GM19463 (cell line): Measurements from ENCODE around the gene ADORA1.

Experiments used
- ATAC-seq: cut with Tn5 transposase; IDR thresholded peaks from one replicate; pipeline ENCODE4 v1.9.1; 2021; ENCODE audit warnings: mild to moderate bottlenecking, moderate library complexity; ENCODE audit not compliant: unreplicated experiment

The ADORA1 gene

DNA sequence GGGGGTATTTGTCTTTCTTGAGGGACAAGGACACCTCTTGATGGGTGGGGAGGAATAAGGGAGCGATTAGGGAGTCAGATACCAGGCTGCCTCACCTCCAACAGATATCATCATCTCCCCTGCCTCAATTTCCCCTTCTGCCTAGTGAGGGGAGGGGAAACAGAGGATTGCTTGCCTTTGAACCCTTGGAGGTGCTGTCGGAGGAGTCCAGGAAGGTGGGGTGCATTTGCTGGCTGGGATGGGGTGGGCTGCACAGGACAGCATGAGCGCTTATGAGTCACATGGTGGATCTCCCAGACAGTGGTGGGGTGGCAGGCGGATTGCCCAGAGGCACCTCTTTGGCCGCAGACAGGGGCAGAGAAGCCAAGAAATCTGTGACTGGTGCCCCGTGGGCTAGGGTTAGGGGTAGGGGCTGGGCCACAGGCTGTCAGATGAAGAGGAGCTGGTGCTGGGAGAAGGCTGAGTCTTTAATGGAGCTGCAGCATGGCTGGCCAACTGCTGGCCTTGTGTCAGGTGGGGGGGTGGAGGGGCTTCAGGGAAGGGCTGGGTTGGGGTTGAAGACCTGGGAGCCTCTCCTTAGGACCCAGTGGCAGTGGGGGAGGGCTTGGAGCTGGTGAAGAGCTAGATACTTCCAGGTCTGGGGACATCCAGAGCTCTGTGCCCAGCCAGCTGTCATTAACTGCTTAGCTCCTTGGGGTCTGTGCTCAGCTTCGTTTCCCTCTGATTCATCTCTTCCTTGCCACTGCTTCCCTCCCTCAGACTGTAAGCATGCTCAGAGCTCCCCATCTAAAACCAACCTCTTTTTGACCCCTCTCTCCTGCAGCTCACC lies 7.0 kb upstream of the ADORA1 start:
- no peak for ATAC-seq

DNA sequence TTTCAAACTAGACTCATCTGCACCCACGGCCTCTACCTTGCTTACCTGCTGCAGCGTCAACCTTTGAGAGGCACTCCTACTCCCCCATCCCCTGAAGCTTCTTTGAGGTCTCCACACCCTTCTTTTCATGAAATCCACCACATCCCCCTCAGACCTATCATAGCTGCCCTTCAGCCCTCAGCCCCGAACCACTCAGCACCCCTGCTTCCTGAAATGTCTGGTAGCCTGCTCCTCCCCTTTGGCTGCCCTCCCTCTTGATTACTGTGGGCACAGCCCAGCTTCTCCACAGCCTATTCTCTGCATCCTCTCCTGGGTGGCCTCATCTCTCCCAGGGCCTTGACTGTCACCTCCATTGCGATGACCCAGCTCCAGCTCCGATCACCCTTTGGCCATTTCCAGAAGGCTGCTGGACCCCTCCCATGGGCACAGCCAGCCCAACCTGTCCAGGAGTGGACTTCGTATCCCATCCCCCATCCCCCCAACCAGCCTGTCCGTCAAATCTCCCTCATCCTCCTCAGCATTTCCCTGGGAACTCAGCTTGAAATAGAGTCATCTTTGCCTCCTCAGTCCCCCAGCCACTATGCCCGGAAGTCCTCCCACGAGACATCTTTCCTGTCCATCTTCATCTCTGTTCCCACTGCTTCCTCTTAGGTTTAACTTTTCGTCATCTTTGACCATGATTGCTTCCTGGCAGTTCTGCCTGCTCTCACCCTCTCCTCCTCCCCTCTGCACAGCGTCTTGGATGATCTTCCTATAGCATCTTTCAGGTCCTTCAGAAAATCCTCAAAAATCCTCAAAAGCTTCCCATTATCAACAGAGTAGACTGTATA lies 6.1 kb upstream of the ADORA1 start:
- no peak for ATAC-seq

DNA sequence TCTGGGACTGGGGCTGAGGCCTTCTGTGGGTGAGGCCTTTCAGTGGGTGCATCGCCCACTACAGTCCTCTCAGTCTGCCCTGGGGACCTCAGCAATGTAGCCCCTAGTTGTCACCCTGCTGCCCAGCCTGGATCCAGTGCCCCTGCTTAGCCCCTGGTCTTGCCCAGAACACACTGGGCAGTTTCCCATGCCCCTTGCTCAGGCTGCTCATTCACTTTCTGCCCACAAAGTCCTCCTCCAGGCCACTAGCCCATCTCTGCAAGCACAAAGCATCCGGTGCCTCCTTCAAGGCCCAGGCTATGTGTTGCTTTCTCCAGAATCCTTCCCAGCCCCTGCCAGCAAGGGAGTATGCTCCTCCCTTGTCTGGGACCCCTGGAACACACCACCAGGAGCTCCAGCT lies 5.4 kb upstream of the ADORA1 start:
- ATAC-seq, result no peak

DNA sequence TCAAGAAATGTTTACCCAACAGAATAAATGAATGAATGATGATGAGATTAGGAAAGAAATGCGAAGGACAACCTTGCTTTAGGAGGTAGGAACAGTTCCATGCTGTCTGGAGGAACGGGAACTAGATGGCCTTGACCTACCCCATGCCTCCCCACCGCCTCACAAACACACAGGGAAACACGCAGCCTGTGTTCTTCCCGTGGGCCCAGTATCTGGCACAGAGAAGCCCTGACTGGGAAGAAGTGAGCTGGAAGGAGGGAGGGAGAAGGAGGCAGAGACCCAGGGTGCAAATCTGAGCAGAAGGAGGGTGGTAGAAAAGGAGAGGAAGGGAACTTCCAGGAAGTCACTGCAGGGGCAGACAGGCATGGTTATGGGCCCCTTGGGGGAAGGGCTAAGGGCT lies 3.5 kb upstream of the ADORA1 start:
- no peak for ATAC-seq

DNA sequence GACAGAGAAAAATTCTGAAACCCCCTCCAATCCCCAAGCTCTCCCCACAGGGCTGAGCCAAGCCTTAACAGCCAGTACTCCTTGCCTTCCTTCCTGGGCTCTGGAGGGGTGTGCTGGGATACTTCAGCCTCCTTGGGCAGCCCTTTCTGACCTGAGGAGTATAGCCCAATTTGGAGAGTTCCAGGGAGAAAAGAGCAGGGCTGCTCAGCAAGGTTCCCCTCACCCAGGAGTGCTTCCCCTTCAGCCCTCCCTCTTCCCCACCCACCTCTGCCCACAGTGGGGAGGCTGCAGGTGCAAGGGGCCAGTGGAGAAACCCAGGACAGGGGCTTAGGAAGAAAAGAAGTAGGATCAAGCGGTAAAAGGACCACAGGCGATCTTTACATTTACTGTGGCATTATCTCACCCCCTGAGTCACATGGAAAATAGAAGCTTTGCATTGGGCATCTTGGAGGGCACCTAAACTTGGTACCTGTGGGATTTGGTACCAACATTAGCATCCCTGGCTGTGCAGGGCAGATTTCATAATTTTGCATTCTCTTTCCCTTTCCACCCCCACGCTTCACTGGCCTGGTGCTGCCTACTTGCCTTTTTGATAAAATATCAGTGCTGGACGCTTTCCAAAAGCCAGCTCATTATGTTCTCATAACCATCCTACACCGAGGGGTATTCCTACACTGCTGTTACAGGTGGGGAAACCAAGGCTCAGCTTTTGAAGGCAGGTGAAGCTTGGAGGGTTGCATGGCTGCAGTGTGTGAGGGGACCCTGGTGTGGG lies 2.8 kb upstream of the ADORA1 start:
- no peak for ATAC-seq

DNA sequence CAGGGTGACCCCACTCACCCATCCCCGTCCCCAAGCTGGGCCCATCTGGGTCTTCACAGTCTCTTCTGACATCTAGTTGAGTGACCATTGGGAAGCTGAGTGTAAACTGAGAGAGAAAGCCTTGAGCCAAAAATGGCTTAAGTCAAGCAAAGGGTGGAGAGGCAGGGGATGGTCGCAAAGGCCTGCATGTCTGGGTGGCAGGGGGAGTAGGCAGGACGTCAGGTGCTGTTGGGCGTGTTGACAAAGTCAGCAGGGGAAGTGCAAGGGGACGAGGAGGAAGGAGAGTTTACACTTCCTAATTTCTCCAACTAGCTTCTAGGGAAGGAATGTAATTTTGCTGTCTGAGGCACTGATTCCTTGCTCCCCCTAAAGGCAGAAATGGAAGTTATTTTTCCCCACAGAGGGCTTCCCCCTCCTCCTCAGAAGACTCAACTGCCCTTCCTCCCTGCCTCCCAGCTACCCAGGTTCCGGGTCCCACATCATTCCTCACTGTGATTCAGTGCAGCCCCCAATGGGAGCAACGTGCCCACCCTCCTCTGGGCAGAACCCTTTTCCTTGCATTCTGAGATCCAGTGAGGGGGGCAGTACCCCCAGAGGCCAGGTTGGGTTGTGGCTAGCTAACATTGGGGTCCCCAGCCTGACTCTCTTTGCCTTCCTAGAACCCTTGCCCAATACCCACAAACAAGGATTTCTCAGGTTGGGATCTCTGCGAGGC lies 1.2 kb upstream of the ADORA1 start:
- ATAC-seq, result no peak

DNA sequence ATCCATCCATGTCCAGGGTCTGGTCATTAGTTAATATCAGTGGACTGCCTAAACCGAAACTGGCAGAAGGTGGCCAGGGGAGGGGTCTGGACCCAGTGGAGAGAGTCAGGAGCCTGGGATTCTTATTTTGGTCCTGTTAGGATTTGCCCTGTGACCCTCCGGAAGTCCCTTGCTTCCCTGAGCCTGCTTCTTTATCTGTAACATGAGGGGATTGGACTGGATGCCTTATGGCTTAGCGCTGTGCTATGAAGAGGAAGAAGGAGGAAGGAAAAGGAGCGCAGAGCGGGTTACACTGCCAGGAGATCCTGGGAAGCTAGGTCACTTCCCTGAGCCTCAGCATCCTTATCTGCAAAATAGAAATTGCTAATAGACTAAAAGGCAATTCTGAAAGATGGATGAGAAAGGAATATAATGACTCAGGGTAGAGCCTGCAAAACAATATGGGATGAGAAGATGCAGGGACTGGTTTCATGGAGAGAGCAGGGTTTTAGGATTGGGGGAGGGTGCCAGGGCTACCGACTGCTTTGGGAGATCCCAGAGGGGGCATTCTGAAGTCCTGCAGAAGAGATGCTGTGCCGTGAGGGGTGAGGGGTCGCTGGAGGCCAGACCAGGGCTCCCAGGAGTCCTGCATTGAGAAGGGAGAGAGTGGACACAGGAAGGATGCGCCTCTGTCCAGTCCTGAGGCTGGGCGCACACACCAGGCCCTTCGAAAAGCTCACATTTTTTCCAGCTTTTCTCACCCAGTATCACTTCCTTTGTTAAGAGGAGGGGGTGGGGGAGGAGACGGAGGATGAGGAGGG lies 460 bp upstream of the ADORA1 start:
- no peak for ATAC-seq

DNA sequence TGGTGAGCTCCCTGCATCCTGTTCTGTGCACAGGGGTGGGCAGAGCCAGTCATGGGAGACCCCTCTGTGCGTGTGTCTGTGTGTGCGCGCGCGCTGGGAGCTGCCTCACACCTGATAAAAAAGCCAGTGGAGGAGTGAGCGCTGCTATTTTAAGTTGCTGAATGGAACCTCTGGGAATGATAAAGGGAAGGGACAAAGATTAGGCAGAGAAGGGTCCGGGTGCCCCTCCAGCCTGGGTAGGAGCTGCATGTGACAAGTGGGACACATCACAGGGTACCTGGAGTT lies 847 bp downstream of the ADORA1 start:
- no peak for ATAC-seq

DNA sequence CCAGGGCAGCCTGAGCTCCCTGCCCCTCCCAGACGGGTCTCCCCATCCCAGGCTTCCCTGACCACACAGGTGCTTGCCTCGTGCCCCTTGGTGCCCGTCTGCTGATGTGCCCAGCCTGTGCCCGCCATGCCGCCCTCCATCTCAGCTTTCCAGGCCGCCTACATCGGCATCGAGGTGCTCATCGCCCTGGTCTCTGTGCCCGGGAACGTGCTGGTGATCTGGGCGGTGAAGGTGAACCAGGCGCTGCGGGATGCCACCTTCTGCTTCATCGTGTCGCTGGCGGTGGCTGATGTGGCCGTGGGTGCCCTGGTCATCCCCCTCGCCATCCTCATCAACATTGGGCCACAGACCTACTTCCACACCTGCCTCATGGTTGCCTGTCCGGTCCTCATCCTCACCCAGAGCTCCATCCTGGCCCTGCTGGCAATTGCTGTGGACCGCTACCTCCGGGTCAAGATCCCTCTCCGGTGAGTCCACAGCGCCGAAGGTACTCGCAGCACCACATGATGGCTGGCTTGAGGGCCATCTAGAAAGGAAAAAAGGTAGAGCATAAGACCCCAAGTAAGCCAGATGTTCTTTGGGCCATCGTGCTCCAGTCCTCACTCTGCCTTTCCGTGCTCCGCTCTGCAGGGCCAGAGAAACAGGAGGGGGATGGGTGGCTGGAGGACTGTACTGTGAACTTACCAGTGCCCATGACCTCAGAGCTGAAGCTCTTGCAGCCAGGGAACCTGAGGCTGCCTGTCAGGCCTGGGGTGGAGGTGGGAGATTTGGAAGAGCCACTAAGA lies 1.4 kb downstream of the ADORA1 start:
- ATAC-seq, result no peak

DNA sequence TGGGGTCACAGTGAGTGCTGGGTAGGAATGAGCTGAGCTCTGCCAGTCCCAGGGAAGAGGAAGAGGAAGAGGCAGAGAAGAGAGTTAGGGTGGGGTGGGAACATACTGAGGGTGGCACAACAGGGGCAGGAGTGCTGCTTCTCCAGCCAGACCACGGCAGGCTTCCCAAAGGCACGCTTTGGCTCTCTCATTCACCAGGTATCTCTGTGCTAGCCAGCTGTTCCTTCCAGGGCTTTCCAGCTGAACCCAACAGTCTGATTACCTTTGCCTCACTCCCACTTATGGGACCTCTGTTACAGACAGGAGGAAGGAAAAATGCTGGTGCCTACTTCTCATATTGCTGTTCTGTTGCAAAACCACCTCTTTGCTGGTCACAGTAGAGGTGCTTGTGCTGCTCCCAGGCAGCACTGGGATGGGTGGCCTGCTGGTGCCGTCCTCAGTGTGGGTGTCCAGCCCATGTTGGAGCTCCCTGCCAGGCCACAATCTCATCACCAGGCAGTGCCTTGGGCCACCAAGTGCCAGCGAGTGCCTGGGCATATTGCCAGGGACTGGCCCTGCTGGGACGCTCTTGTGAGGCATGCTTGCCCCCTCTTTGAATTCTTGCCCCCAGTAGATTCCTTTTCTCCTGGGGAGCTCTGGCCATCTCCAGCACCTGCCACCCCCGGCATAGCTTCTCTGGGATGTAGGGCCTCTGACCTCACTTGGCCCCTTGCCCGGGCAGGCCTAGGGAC lies 2.1 kb downstream of the ADORA1 start:
- ATAC-seq, result no peak

DNA sequence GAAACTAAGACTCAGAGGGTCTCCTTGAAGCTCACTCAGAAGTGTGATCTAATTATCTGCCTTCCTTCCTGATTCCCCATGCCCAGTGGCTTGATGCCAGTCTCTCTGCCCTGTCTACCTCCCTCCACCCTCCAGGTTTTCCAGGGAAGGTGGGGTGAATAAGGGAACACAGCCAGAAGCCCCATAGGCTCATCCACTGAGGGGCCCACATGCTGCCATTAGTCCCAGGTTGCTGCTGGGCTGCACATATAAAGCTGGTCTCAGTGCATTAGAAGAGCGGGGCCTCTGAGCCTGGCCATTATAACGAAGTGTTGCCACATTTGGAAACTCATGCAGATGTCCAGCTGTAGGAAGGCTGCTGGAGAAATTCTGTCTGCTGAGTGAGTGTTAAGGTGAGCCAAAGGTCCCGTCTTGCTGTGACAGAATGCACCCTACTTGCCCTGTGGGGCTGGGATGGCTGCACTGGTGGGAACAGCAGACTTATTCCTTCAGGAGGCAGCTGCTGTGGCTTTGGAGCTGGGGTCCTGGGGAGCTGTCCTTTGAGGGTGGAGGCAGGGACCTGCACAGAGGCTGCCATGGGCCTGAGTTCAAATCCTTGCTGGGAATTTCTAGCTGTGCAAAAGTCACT lies 2.9 kb downstream of the ADORA1 start:
- ATAC-seq, result no peak

DNA sequence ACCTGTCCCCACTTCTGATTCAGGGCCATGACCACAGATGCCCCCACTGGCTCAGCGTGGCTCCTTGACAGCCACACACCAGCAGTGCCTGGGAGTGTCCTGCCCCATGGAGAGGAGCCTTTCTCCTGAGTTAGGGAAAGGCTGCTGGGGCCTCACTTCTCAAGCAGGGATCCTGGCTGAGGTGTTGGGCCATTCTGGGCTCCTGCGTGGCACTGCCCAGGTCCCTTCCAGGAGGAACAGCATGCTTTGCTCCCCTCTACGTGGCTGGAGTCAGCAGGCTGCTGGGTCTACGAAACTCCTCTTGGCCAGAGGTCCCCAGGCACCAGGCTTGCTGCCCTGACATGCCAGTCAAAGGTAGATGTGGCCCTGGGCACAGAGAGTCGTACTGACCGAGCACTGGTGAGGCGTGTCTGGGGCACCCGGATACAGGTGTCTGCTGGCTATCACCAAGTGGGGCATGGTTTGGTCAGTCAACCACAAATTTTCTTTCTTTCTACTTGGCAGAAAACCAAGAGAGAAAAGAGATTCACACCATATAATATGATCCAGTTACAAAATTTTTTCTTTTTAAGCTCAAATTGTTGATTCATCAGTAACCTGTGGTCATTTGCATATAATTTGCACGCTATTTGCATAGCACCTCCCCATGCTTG lies 4.1 kb downstream of the ADORA1 start:
- no peak for ATAC-seq

DNA sequence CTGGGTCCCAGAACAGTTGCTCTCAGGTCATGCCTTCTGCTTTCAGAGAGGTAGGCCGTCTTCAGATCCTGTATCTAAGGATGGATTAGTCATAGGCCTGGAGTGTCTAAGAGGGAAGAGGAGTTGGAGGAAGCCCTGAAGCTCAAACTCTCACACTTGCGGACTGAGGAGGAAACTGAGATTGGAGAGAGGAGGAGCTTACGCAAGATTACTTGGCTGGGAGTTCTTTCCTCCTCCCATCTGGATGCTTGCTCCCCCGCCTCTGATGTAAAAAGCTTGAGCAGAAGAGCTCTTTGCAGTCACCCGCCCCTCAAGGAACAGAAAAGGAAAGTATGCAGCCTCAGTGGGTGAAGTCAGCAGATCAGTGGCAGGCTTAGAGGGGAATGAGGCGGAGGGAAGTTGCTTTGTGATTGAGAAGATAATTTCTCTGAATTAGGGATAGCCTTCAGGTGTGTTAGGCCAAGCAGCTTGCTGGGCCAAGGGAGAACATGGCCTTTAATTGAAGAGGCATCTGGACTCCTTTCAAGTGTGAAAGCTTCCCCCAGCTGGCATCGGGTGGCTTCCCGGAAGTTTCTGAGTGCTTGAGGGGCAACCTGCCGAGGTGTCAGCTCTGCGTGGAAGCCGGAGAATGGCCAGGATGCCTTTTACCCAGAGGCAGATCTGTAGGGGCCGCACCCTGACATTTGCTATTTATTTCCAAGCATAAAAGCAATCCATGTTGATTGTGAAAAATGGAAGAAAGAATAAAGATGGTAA lies 6.6 kb downstream of the ADORA1 start:
- ATAC-seq, result no peak

DNA sequence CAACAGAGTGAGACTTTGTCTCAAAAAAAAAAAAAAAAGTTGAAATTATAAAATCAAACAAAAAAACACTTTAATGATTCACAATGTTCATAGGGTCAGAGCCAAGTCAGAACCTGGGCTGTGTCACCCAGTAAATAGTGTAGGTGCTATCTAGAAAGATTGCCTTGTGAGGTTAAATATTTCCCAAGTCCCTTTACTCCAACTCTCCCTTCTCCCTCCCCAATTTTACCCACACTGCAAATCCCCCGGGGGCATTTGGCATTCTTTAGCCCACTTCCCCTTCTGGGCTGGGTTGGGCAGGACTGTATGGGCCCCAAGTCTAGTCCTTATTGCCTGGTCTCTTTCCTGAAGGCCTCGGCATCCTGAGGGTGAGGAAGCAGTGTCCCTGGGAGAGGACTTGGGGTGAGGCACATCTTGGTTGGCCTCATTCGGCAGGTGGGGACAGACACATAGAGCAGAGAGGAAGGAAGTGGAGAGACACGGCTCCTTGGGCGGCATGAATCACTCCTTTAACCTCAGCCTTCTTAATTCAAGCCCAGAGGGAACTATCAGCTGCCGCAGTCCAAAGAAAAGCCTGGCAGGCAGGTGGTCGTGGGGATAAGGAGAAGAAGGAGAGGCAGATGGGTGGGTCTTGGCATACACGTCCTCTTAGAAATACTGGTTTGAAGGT lies 8.2 kb downstream of the ADORA1 start:
- ATAC-seq, result no peak

DNA sequence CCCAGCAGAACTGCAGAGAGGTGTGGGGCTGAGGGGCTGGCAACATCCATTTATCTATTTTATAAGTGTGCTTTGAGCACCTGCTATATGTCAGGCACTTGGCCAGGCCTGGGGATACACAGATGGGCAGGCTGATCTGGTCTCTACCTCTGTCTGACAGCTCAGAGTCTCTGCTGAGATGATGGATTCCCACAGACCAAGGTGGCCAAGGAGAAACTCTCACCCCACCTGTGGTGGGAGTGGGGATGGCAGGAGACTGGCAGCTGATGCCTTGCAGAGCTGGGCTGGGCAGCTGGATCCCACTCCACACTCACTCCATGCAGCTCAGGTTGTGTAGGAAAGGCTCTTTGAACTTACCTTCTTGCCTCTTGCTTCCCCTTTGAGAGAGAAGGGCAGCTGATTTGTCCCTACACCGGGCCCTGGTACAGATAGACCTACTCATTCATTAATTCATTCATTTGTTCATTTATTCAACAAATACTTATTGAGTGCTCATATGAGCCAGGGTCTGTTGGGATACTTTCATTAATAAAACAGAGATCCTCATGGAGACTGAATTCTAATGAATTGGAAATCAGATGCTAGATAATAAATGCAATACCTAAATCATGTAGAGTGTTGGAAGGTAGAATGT lies 9.0 kb downstream of the ADORA1 start:
- no peak for ATAC-seq

DNA sequence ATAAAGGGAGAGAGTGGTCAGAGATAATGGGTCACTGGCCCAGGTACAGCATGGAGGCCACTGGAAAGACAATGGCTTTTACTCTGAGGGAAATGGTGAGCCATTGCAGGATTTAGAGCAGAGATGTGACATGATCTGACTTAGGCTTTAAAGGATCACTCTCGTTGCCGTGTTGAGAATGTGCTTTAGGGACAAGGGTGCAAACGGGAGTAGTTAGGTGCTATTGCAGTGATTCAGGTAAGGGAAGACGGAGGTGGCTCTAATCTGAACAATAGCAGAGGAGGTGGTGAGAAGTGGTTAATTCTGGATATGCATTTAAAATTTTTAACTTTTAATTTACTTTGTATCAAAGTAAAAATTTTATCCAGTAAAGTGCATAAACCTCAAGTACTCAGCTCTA lies 9.8 kb downstream of the ADORA1 start:
- ATAC-seq, result no peak
